Body of pancreas (tissue), 4 donors: ENCODE measurements around the gene NGF.

Experiments used
- POLR2A ChIP-seq, 3 donors: fragments of 450-650 bp; IDR thresholded peaks; one replicate each; pipeline ENCODE4 v1.6.1; 2016; ENCODE audit warnings: antibody characterized with exemption in 3 of 3, mild to moderate bottlenecking in 2 of 3
- TF ChIP-seq, protein P1 (sequence below), 7 experiments: fragments of 450-650 bp in 4 of 7; fragments of 200-600 bp in 3 of 7; sonication (generic) in 3 of 7; IDR thresholded peaks; one replicate each; pipeline ENCODE4 v1.5.1; 2016 to 2019; ENCODE audit warnings: antibody characterized with exemption in 7 of 7

DNA sequence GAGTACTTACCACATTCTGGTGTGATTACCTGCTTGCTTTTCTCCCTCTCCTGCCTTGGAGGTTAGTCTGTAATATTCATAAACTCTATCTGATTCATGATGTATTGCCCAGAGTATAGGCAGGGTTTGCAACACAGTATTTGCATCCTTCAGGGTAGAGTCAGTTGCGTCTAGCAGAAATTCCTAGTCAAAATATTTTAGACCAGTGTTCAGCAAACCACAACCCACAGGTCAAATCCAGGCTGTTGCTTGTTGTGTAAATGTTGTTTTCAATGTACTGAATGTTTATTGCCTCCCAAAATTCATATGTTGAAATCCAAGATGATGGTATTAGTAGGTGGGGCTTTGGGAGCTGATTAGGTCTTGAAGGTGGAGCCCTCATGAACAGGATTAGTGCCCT lies 82.9 kb downstream of the NGF start:
- TF ChIP-seq, protein P1, sequence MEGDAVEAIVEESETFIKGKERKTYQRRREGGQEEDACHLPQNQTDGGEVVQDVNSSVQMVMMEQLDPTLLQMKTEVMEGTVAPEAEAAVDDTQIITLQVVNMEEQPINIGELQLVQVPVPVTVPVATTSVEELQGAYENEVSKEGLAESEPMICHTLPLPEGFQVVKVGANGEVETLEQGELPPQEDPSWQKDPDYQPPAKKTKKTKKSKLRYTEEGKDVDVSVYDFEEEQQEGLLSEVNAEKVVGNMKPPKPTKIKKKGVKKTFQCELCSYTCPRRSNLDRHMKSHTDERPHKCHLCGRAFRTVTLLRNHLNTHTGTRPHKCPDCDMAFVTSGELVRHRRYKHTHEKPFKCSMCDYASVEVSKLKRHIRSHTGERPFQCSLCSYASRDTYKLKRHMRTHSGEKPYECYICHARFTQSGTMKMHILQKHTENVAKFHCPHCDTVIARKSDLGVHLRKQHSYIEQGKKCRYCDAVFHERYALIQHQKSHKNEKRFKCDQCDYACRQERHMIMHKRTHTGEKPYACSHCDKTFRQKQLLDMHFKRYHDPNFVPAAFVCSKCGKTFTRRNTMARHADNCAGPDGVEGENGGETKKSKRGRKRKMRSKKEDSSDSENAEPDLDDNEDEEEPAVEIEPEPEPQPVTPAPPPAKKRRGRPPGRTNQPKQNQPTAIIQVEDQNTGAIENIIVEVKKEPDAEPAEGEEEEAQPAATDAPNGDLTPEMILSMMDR (IDR thresholded peaks at IDR 0.05), result no peak
- TF ChIP-seq POLR2A (IDR thresholded peaks at IDR 0.05), result no peak
